GM19193 (cell line): ENCODE measurements around the gene PWWP2B.

Source experiments
- POLR2A ChIP-seq: IDR thresholded peaks from 4 replicates; pipeline ENCODE4 v1.6.1; 2011; ENCODE audit not compliant: insufficient read depth, insufficient read length; ENCODE audit errors: extremely low read depth

Gene PWWP2B

GRCh38 chr10:132431537-132432175 lies 34.7 kb downstream of the PWWP2B start:
- no peak for TF ChIP-seq POLR2A

- no peak for TF ChIP-seq POLR2A
Observed at GRCh38 chr10:132432176-132432540, 35.2 kb downstream of the PWWP2B start.

GRCh38 chr10:132433671-132434340 lies 36.8 kb downstream of the PWWP2B start:
- no peak for TF ChIP-seq POLR2A

- TF ChIP-seq POLR2A = no peak
Observed at GRCh38 chr10:132434405-132435005, 37.5 kb downstream of the PWWP2B start.

GRCh38 chr10:132436861-132437410 lies 39.9 kb downstream of the PWWP2B start:
- TF ChIP-seq POLR2A = no peak

GRCh38 chr10:132437541-132437950 lies 40.5 kb downstream of the PWWP2B start:
- no peak for TF ChIP-seq POLR2A

GRCh38 chr10:132438091-132439024 lies 41.4 kb downstream of the PWWP2B start:
- TF ChIP-seq POLR2A = no peak

GRCh38 chr10:132439025-132439388 lies 42.0 kb downstream of the PWWP2B start:
- TF ChIP-seq POLR2A = no peak

- no peak for TF ChIP-seq POLR2A
Observed at GRCh38 chr10:132439424-132440163, 42.6 kb downstream of the PWWP2B start.

GRCh38 chr10:132440791-132441565 lies 44.0 kb downstream of the PWWP2B start:
- no peak for TF ChIP-seq POLR2A

- no peak for TF ChIP-seq POLR2A
Observed at GRCh38 chr10:132441818-132442524, 45.0 kb downstream of the PWWP2B start.

GRCh38 chr10:132442636-132443035 lies 45.6 kb downstream of the PWWP2B start:
- no peak for TF ChIP-seq POLR2A

- TF ChIP-seq POLR2A = no peak
Observed at GRCh38 chr10:132443605-132443982, 46.6 kb downstream of the PWWP2B start.
